GM19099 (cell line): ENCODE results near the gene SLC7A6OS.

Experiments used
- POLR2A ChIP-seq: IDR thresholded peaks from 3 replicates; pipeline ENCODE4 v1.6.1; 2011; ENCODE audit warnings: low read depth; ENCODE audit not compliant: insufficient read length; ENCODE audit errors: extremely low read depth

Gene SLC7A6OS

GRCh38 chr16:68310774-68311511, at the start of gene SLC7A6OS, which contains the start of gene PRMT7:
SLC7A6OS (minus strand) TSS chr16:68310946; CDS start chr16:68310926, 20 bp downstream.
PRMT7 (plus strand) TSS chr16:68311019; CDS start chr16:68315980, 4,961 bp downstream.
- TF ChIP-seq POLR2A = peak; percentile 94

DNA sequence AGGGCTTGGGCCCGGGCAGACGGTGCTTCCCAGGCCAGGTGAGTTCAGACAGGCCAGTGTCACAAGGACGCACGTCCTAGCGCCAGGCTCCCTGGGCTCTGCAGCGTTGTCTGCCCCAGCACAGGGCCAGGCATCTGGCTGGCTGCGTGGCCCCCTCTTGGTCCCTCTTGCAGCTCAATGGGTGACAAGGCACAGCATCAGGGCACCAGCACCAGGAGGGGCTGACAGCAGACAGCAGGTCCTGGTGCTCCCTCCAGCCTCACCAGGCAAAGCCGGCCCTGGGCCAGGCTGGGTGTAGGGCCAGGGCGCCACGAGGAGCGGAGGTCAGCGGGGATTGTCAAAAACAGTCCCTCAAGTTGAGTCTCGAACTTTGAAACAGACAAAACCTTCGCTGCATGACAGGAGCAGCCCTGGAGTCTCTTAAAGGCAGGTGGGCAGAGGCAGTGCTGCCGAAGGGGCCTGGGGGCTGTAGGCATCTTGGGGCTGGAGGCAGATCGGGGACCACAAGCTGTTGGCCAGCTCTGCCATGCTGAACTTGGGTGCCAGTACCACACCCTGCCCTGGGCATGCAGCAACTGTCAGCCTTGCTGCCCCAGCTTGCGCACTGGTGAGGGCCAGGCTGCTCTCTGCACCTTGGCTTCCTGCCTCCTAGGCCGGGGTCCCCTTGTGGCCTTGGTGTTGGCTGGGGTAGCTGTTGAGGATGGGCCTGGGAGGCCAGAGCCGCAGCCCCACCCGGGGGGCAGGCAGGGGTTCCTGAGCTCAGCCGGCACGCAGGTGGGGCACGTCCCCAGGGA, 48.8 kb upstream of the SLC7A6OS start:
- no peak for TF ChIP-seq POLR2A

GRCh38 chr16:68358951-68359350, 48.2 kb upstream of the SLC7A6OS start:
- TF ChIP-seq POLR2A = no peak

DNA sequence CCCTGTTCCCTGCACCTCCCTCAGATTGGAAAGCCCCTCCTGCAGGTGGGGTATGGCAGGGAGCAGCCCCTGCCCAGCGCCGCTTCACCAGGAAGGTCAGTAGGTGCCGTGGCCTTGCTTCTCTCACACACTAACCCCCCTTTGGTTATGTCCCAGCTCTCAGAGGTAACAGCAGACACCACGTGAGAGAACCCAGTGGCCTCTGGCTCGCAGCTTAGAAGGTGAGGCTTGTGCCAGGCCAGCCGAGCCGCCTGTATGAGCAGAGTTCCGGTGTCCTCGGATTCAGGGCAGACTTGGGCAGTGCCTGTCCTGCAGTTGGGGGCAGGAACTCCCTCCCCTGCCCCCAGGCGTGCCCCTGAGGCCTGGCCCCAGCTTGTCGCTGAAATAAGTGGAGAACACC, 47.2 kb upstream of the SLC7A6OS start:
- no peak for TF ChIP-seq POLR2A

GRCh38 chr16:68357521-68357922, 46.8 kb upstream of the SLC7A6OS start:
- TF ChIP-seq POLR2A = no peak

GRCh38 chr16:68356919-68357286, 46.2 kb upstream of the SLC7A6OS start:
- TF ChIP-seq POLR2A = no peak

DNA sequence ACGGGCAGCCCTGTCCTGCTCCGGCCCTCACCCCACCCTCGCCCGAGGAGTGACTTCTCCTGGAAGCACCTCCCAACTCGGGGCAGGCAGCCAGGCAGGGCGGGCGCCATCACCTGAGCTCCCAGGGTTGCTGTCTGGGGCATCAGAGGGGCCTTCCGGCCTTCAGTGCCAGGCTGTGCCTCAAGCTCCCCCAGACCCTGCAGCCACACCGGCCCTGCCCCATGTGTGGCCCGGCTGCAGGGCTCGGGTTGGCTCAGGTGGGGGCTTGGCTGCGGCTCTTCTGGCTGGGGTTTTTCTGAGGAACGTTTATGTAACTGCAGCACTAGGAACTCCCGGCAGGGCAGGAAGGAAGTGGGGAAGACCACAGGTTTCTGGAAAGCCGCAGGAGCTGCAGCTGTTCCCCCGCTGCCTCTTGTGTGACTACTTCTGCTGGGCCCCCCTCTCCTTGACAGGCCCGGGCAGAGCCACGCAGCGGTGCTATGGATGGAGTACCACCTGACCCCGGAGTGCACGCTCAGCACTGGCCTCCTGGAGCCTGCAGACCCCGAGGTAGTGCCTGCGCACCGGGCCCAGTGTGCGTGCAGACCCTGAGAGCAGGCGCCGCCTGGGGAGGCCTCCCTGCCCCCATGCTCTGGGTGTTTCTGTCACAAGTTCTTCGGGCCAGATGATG, 45.6 kb upstream of the SLC7A6OS start:
- TF ChIP-seq POLR2A = no peak

DNA sequence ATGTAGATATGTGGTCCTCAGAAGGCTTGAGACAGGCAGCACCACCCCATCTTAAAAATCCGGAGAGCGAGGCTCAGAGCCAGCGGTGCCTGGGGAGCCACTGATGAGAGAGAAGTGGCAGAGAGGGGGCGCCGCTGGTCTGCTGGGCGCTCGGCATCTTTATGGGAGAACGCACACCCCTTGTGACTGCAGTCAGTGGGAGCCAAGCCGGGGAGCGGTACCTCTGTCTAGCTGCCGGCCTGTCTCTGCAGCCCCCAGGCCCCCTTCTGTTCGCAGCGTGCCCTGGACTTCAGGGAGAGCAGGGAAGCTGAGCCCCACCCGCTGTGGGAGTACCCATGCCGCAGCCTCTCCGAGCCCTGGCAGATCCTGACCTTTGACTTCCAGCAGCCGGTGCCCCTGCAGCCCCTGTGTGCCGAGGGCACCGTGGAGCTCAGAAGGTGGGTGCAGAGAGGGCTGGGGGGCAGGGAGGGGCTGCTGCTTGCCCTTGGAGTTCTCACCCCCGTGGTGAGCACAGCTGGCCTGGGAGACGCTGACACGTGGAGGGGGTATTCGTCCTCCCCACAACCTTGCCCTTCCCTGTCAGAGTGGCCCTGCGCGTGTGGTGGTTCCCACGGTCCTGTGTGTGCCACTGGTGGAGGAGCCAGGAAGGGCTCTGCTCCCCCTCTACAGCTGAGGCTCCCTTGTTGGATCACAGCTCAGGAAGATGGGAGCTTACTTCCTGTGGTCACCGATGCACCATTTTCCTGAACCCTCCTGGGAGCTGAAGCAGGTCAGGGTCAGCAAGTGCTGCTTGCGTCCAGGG, 44.9 kb upstream of the SLC7A6OS start:
- no peak for TF ChIP-seq POLR2A

- no peak for TF ChIP-seq POLR2A
These were observed 44.1 kb upstream of the SLC7A6OS start for GRCh38 chr16:68354816-68355215.

- TF ChIP-seq POLR2A = no peak
These were observed 42.6 kb upstream of the SLC7A6OS start for GRCh38 chr16:68353366-68353765.

- TF ChIP-seq POLR2A = no peak
These were observed 41.3 kb upstream of the SLC7A6OS start for GRCh38 chr16:68351991-68352431.

DNA sequence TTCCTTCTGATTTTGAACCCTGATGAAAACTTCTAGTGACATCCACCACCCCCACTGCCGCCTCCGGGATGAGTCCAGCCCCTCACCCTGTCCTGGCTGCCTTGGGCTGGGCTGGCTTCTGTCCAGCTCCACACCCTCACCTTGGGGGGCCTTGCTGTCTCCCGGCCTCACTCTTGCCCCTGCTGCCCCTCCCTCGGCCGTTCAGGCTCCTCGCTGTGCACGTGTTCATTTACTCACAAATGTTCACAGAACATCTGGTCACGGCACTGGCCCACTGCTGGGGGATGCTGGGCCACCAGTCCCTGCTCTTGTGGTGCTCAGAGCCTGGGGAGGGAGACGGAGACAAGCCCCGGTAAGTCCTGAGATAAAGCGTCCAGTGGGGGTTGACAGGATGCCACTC, 40.7 kb upstream of the SLC7A6OS start:
- TF ChIP-seq POLR2A = no peak

GRCh38 chr16:68350813-68351350, 40.1 kb upstream of the SLC7A6OS start:
- TF ChIP-seq POLR2A = no peak

- no peak for TF ChIP-seq POLR2A
These were observed 39.2 kb upstream of the SLC7A6OS start for GRCh38 chr16:68349838-68350410.
